ENCODE data around the gene SSH2.

The SSH2 gene

GRCh38 chr17:29833801-29834200 is 96.2 kb downstream of the SSH2 start:
- POLR2A ChIA-PET: no interaction called here

GRCh38 chr17:29828676-29829284 is 101.2 kb downstream of the SSH2 start:
- peaks cover 24% of the 10 kb centered on the region for H3K4me1 ChIP-seq (ENCODE audit: control insufficient read depth, insufficient read depth, low read length)
- H3K27ac ChIP-seq (ENCODE audit: extremely low read depth, low read depth, low read length): no peak overlapping the region
- POLR2A ChIA-PET: no interaction called here
- H3K4me3 ChIP-seq (ENCODE audit: low read depth, low read length): no peak overlapping the region
- TF ChIP-seq ZSCAN16 (tag by site-specific recombination; IDR thresholded peaks at IDR 0.05): peak; percentile 82
- peak; percentile 38; the same call in 1 of the 2 replicates for TF ChIP-seq ZNF664 (tag by site-specific recombination; IDR thresholded peaks at IDR 0.05)
- no peak for TF ChIP-seq ZNF423 (tag by site-specific recombination; IDR thresholded peaks at IDR 0.05)
- TF ChIP-seq FEZF1 (tag by site-specific recombination; IDR thresholded peaks at IDR 0.05): no peak
- no peak for TF ChIP-seq ZNF488 (tag by site-specific recombination; IDR thresholded peaks at IDR 0.05)
- H3K9me3 ChIP-seq (ENCODE audit: control insufficient read depth, insufficient read depth, low read depth, low read length): no peaks in the 10 kb centered on the region
- CTCF ChIA-PET: interaction anchor here (0.6 to 4.5 kb wide), 6 partner anchors 21 to 257 kb away, joined by 3 to 34 read pairs (median 4); partner anchors contain the start of gene SSH2
- no peaks in the 10 kb centered on the region for H3K36me3 ChIP-seq (ENCODE audit: control insufficient read depth in 2 of 2, insufficient read depth in 1 of 2, low read length in 2 of 2)

More at GRCh38 chr17:29833801-29834200, 96.2 kb downstream of the SSH2 start:
- no peak for TF ChIP-seq ZNF529 (tag by site-specific recombination; IDR thresholded peaks at IDR 0.05; ENCODE audit: insufficient replicate concordance)
- TF ChIP-seq ZNF521 (tag by site-specific recombination; IDR thresholded peaks at IDR 0.05): no peak
- no peak for TF ChIP-seq SETDB1 (IDR thresholded peaks at IDR 0.05; ENCODE audit: insufficient read length, low read length)
- no peak for TF ChIP-seq SCRT1 (tag by site-specific recombination; IDR thresholded peaks at IDR 0.05; ENCODE audit: borderline replicate concordance)
- TF ChIP-seq ZNF707 (tag by site-specific recombination; IDR thresholded peaks at IDR 0.05): no peak
- TF ChIP-seq ZNF37A (tag by site-specific recombination; IDR thresholded peaks at IDR 0.05): no peak
- no peak for TF ChIP-seq ZNF624 (tag by site-specific recombination; IDR thresholded peaks at IDR 0.05)
- TF ChIP-seq ZNF155 (tag by site-specific recombination; IDR thresholded peaks at IDR 0.05): no peak
- no peak for TF ChIP-seq ELK4 (IDR thresholded peaks at IDR 0.05; ENCODE audit: borderline replicate concordance, low read depth, low read length)
- no peak for TF ChIP-seq SP7 (tag by site-specific recombination; IDR thresholded peaks at IDR 0.05)
- no peak for TF ChIP-seq KLF17 (tag by site-specific recombination; IDR thresholded peaks at IDR 0.05)
- TF ChIP-seq ZNF704 (tag by site-specific recombination; IDR thresholded peaks at IDR 0.05): no peak
- H3K4me1 ChIP-seq (ENCODE audit: control insufficient read depth, insufficient read depth, low read length): peaks cover 2% of the 10 kb centered on the region; the same call in 1 of the 2 replicates
- no peak overlapping the region for H3K4me3 ChIP-seq (ENCODE audit: low read depth, low read length)
- no peak overlapping the region for H3K27ac ChIP-seq (ENCODE audit: extremely low read depth, low read depth, low read length)
- H3K9me3 ChIP-seq (ENCODE audit: control insufficient read depth, insufficient read depth, low read depth, low read length): no peaks in the 10 kb centered on the region
- CTCF ChIA-PET: interaction anchor here (0.6 kb wide), 1 partner anchor 15 kb away, joined by 3 read pairs; no protein-coding TSS in a partner anchor
- no peaks in the 10 kb centered on the region for H3K36me3 ChIP-seq (ENCODE audit: control insufficient read depth in 2 of 2, insufficient read depth in 1 of 2, low read length in 2 of 2)

GRCh38 chr17:29827179-29827578 is 102.8 kb downstream of the SSH2 start:
- Histone ChIP-seq H3K9me3 (ENCODE audit: control insufficient read depth, insufficient read depth, low read depth, low read length) (no peaks in the 10 kb centered on the region), H3K4me3 (ENCODE audit: low read depth, low read length) (no peak overlapping the region), H3K27ac (ENCODE audit: extremely low read depth, low read depth, low read length) (no peak overlapping the region), H3K36me3 (ENCODE audit: control insufficient read depth in 2 of 2, insufficient read depth in 1 of 2, low read length in 2 of 2) (no peaks in the 10 kb centered on the region), H3K4me1 (ENCODE audit: control insufficient read depth, insufficient read depth, low read length) (peaks cover 24% of the 10 kb centered on the region)
- CTCF ChIA-PET: interaction anchor here (0.7 to 4.5 kb wide), 5 partner anchors 9 to 266 kb away, joined by 3 to 34 read pairs (median 5); partner anchors contain the start of gene SSH2
- POLR2A ChIA-PET: no interaction called here
- TF ChIP-seq ZNF114 (tag by site-specific recombination; IDR thresholded peaks at IDR 0.05): no peak
- TF ChIP-seq ZNF148 (tag by site-specific recombination; IDR thresholded peaks at IDR 0.05; ENCODE audit: borderline replicate concordance): no peak
- TF ChIP-seq FEZF1 (tag by site-specific recombination; IDR thresholded peaks at IDR 0.05): peak; percentile 35
- TF ChIP-seq PRDM6 (tag by site-specific recombination; IDR thresholded peaks at IDR 0.05): peak; percentile 73; the same call in 1 of the 2 replicates
- TF ChIP-seq ZNF670 (tag by site-specific recombination; IDR thresholded peaks at IDR 0.05; ENCODE audit: low read depth): no peak
- no peak for TF ChIP-seq ZSCAN16 (tag by site-specific recombination; IDR thresholded peaks at IDR 0.05)
- no peak for TF ChIP-seq ZBTB8A (tag by site-specific recombination; IDR thresholded peaks at IDR 0.05)
- TF ChIP-seq ZNF133 (tag by site-specific recombination; IDR thresholded peaks at IDR 0.05): no peak

All from HEK293 (cell line).